Neural cell (in vitro differentiated cells): ENCODE data around the gene MRPS27. TPM values are rescaled to one million over a fixed set of nuclear protein-coding genes. Genes with fewer than 3 reads are reported as not detected.

ENCODE experiments used
- H2AFZ ChIP-seq: fragments of 200-600, 300-800 bp; sonication (generic), shearing (Covaris generic); 2 replicates; pipeline ENCODE4 v1.6.0; 2014; ENCODE audit warnings: low read depth, mild to moderate bottlenecking, antibody characterized with exemption, low read length, moderate library complexity
- H3F3A ChIP-seq: fragments of 200-600 bp; shearing (Covaris generic); 2 replicates; pipeline ENCODE4 v1.6.1; 2016; ENCODE audit warnings: mild to moderate bottlenecking, moderate library complexity, mixed read lengths, antibody characterized with exemption, low read length; ENCODE audit not compliant: insufficient read depth, poor library complexity, severe bottlenecking
- H3K27ac ChIP-seq: fragments of 200-600, 300-800 bp; sonication (generic), shearing (Covaris generic); 2 replicates; pipeline ENCODE4 v1.5.1; 2014; ENCODE audit warnings: mild to moderate bottlenecking, low read length, moderate library complexity
- H3K27me3 ChIP-seq: fragments of 300-800, 200-600 bp; sonication (generic), shearing (Covaris generic); 2 replicates; pipeline ENCODE4 v1.6.0; 2014; ENCODE audit warnings: mild to moderate bottlenecking, low read depth, low read length, moderate library complexity; ENCODE audit not compliant: insufficient read depth
- H3K36me3 ChIP-seq: fragments of 300-800, 200-600 bp; sonication (generic), shearing (Covaris generic); 2 replicates; pipeline ENCODE4 v1.5.1; 2014; ENCODE audit warnings: mild to moderate bottlenecking, antibody characterized with exemption, low read length, moderate library complexity; ENCODE audit not compliant: insufficient read depth
- H3K4me2 ChIP-seq: fragments of 300-800, 200-600 bp; sonication (generic), shearing (Covaris generic); 2 replicates; pipeline ENCODE4 v1.6.0; 2014; ENCODE audit warnings: mild to moderate bottlenecking, low read length
- H3K4me3 ChIP-seq: fragments of 300-800, 200-600 bp; sonication (generic), shearing (Covaris generic); 2 replicates; pipeline ENCODE4 v1.5.1; 2014; ENCODE audit warnings: mild to moderate bottlenecking, low read length, moderate library complexity
- H3K79me2 ChIP-seq: fragments of 200-600 bp; shearing (Covaris generic); replicated peaks from 2 replicates; pipeline ENCODE4 v1.6.0; 2014; ENCODE audit warnings: mild to moderate bottlenecking, low read length, moderate library complexity; ENCODE audit not compliant: insufficient read depth
- H3K9ac ChIP-seq: fragments of 300-800, 200-600 bp; sonication (generic), shearing (Covaris generic); 2 replicates; pipeline ENCODE4 v1.6.1; 2016; ENCODE audit warnings: mild to moderate bottlenecking, low read length, mixed read lengths
- H3K9me2 ChIP-seq: fragments of 200-600 bp; shearing (Covaris generic); 2 replicates; pipeline ENCODE4 v1.6.1; 2016; ENCODE audit warnings: mild to moderate bottlenecking, low read length, mixed read lengths; ENCODE audit not compliant: insufficient read depth
- H3K9me3 ChIP-seq: fragments of 200-600, 300-800 bp; sonication (generic), shearing (Covaris generic); 2 replicates; pipeline ENCODE4 v1.6.1; 2016; ENCODE audit warnings: mild to moderate bottlenecking, mixed run types, low read length, moderate library complexity, mixed read lengths
- H4K20me1 ChIP-seq: fragments of 200-600 bp; shearing (Covaris generic); 2 replicates; pipeline ENCODE4 v1.6.1; 2016; ENCODE audit warnings: mild to moderate bottlenecking, mixed run types; ENCODE audit not compliant: insufficient read depth
- CTCF ChIP-seq: fragments of 450-650 bp; IDR thresholded peaks from 2 replicates; pipeline ENCODE4 v1.5.1; 2014; ENCODE audit warnings: antibody characterized with exemption, mild to moderate bottlenecking, moderate library complexity; ENCODE audit not compliant: poor library complexity, severe bottlenecking
- EP300 ChIP-seq: fragments of 450-650 bp; conservative IDR thresholded peaks from 2 replicates; pipeline ENCODE4 v1.6.1; 2014; ENCODE audit warnings: antibody characterized with exemption, mild to moderate bottlenecking, moderate library complexity; ENCODE audit not compliant: poor library complexity, severe bottlenecking
- EZH2 ChIP-seq: fragments of 200-600, 300-800 bp; shearing (Covaris generic), sonication (generic); IDR thresholded peaks from 2 replicates; pipeline ENCODE4 v1.6.1; 2014; ENCODE audit warnings: antibody characterized with exemption, low read length, borderline replicate concordance, mild to moderate bottlenecking; ENCODE audit not compliant: insufficient read depth, poor library complexity, severe bottlenecking
- MXI1 ChIP-seq: fragments of 450-650 bp; conservative IDR thresholded peaks from 2 replicates; pipeline ENCODE4 v1.6.1; 2014; ENCODE audit warnings: antibody characterized with exemption, mild to moderate bottlenecking; ENCODE audit not compliant: poor library complexity, severe bottlenecking
- POLR2AphosphoS5 ChIP-seq: IDR thresholded peaks from 2 replicates; pipeline ENCODE4 v1.6.1; 2012
- RAD21 ChIP-seq: fragments of 450-650 bp; conservative IDR thresholded peaks from 2 replicates; pipeline ENCODE4 v1.6.1; 2014; ENCODE audit warnings: antibody characterized with exemption, mild to moderate bottlenecking, moderate library complexity
- REST ChIP-seq: IDR thresholded peaks from 2 replicates; pipeline ENCODE4 v1.6.1; 2012; ENCODE audit warnings: borderline replicate concordance
- SMC3 ChIP-seq: fragments of 450-650 bp; conservative IDR thresholded peaks from 2 replicates; pipeline ENCODE4 v1.6.1; 2014; ENCODE audit warnings: antibody characterized with exemption, mild to moderate bottlenecking, moderate library complexity; ENCODE audit not compliant: poor library complexity
- TAF1 ChIP-seq: IDR thresholded peaks from 2 replicates; pipeline ENCODE4 v1.6.1; 2012; ENCODE audit warnings: low read depth
- polyA plus RNA-seq: library from polyadenylated mRNA; depleted of rRNA; stranded (reverse); fragments of >200 nt; gene quantifications from 2 replicates; pipeline ENCODE4 v1.2.3, GENCODE V29; 2014

Gene MRPS27
- polyA plus RNA-seq, 1 donor from 2014 or later = 36.7 TPM

GRCh38 chr5:72366324-72366976 is 46.4 kb upstream of the MRPS27 start:
- H4K20me1 ChIP-seq = no peaks in the 10 kb centered on the region
- H3K27me3 ChIP-seq = no peaks in the 10 kb centered on the region
- no peaks in the 10 kb centered on the region for H3K79me2 ChIP-seq
- H3K9me3 ChIP-seq = no peaks in the 10 kb centered on the region
- no peak for TF ChIP-seq POLR2AphosphoS5
- TF ChIP-seq TAF1 = no peak
- no peak for TF ChIP-seq EZH2
- TF ChIP-seq SMC3 = peak; percentile 89
- TF ChIP-seq MXI1 = no peak
- no peak for TF ChIP-seq REST
- peak; percentile 83 for TF ChIP-seq CTCF
- peak; percentile 87 for TF ChIP-seq RAD21
- TF ChIP-seq EP300 = no peak
- H3K9ac ChIP-seq = no peak overlapping the region
- no peaks in the 10 kb centered on the region for H3F3A ChIP-seq
- no peak overlapping the region for H3K4me2 ChIP-seq
- H3K9me2 ChIP-seq = no peaks in the 10 kb centered on the region
- H3K4me3 ChIP-seq = no peak overlapping the region
- H3K36me3 ChIP-seq = no peaks in the 10 kb centered on the region
- H2AFZ ChIP-seq = no peak overlapping the region
- no peak overlapping the region for H3K27ac ChIP-seq

- Histone ChIP-seq H4K20me1 (no peaks in the 10 kb centered on the region), H3K9ac (no peak overlapping the region), H2AFZ (no peak overlapping the region), H3K9me3 (no peaks in the 10 kb centered on the region), H3K4me2 (no peak overlapping the region), H3K79me2 (no peaks in the 10 kb centered on the region), H3K9me2 (no peaks in the 10 kb centered on the region), H3K27ac (peak overlapping the region; percentile 26), H3K4me3 (no peak overlapping the region), H3K36me3 (no peaks in the 10 kb centered on the region), H3F3A (no peaks in the 10 kb centered on the region), H3K27me3 (no peaks in the 10 kb centered on the region)
- no peak for TF ChIP-seq SMC3
- no peak for TF ChIP-seq EZH2
These were observed 44.9 kb upstream of the MRPS27 start for GRCh38 chr5:72364951-72365350.
